ENCODE results near the gene HAGHL. TPM values are rescaled to one million over a fixed set of nuclear protein-coding genes. Genes with fewer than 3 reads are reported as not detected.

The HAGHL gene
- total and polyA plus RNA-seq, 2 experiments from 2014 or later: 21.6 to 35.3 TPM

GRCh38 chr16:729768-730665, 3.1 kb downstream of the HAGHL start:
- peaks cover 11% of the 10 kb centered on the region for H3K36me3 Mint-ChIP-seq (ENCODE audit: low read depth)
- no peaks in the 10 kb centered on the region for H3K4me1 Mint-ChIP-seq
- H3K9me3 Mint-ChIP-seq: no peaks in the 10 kb centered on the region
- no peak overlapping the region; the same call in 2 of the 3 replicates for H3K4me3 Mint-ChIP-seq
- Histone ChIP-seq H3K4me1 (ENCODE audit: insufficient read depth) (no peaks in the 10 kb centered on the region), H3F3A (replicated peaks; ENCODE audit: low read depth) (peaks cover 15% of the 10 kb centered on the region), H3K9me2 (ENCODE audit: insufficient read depth) (no peaks in the 10 kb centered on the region), H3K79me2 (replicated peaks; ENCODE audit: insufficient read depth) (no peaks in the 10 kb centered on the region), H3K27me3 (ENCODE audit: insufficient read depth) (peaks cover 13% of the 10 kb centered on the region; the same call in 1 of the 2 replicates), H2AFZ (no peak overlapping the region), H3K4me3 (no peak overlapping the region), H3K4me2 (no peak overlapping the region), H4K20me1 (replicated peaks; ENCODE audit: insufficient read depth) (no peaks in the 10 kb centered on the region), H3K27ac (ENCODE audit: low read depth) (no peak overlapping the region), H3K36me3 (ENCODE audit: insufficient read depth) (no peaks in the 10 kb centered on the region)
- no peak overlapping the region for H3K27ac Mint-ChIP-seq
- DNase-seq (ENCODE audit: low spot score) (no peak), ATAC-seq (no peak)
- TF ChIP-seq POLR2AphosphoS5 (IDR thresholded peaks at IDR 0.05; ENCODE audit: low read depth) (peak; percentile 16; the same call in 1 of the 2 replicates), NANOG (IDR thresholded peaks at IDR 0.05; ENCODE audit: borderline replicate concordance) (no peak)
- H3K27me3 Mint-ChIP-seq (ENCODE audit: insufficient read depth, low read depth, poor library complexity): peaks cover 21% of the 10 kb centered on the region

GRCh38 chr16:730666-731509, 4.0 kb downstream of the HAGHL start:
- no peak overlapping the region for H3K27ac Mint-ChIP-seq
- H2AFZ ChIP-seq: no peak overlapping the region
- peaks cover 18% of the 10 kb centered on the region for H3K36me3 Mint-ChIP-seq (ENCODE audit: low read depth)
- ATAC-seq (no peak), DNase-seq (ENCODE audit: low spot score) (no peak)
- no peaks in the 10 kb centered on the region; the same call in 2 of the 3 replicates for H3K4me1 Mint-ChIP-seq
- H3K27me3 Mint-ChIP-seq (ENCODE audit: insufficient read depth, low read depth, poor library complexity): peaks cover 19% of the 10 kb centered on the region
- H3K27me3 ChIP-seq (ENCODE audit: insufficient read depth): peaks cover 6% of the 10 kb centered on the region; the same call in 1 of the 2 replicates
- H3K4me3 ChIP-seq: no peak overlapping the region
- H3K9me3 Mint-ChIP-seq: no peaks in the 10 kb centered on the region
- no peak overlapping the region for H3K4me2 ChIP-seq
- no peaks in the 10 kb centered on the region for H3K9me2 ChIP-seq (ENCODE audit: insufficient read depth)
- no peaks in the 10 kb centered on the region for H3K4me1 ChIP-seq (ENCODE audit: insufficient read depth)
- no peak overlapping the region for H3K4me3 Mint-ChIP-seq
- H3K36me3 ChIP-seq (ENCODE audit: insufficient read depth): no peaks in the 10 kb centered on the region; the same call in 1 of the 2 replicates
- no peaks in the 10 kb centered on the region for H3K79me2 ChIP-seq (replicated peaks; ENCODE audit: insufficient read depth)
- H4K20me1 ChIP-seq (replicated peaks; ENCODE audit: insufficient read depth): no peaks in the 10 kb centered on the region
- H3F3A ChIP-seq (replicated peaks; ENCODE audit: low read depth): peaks cover 10% of the 10 kb centered on the region
- H3K27ac ChIP-seq (ENCODE audit: low read depth): no peak overlapping the region
- no peak for TF ChIP-seq CREB1 (CRISPR knock-in tag; IDR thresholded peaks at IDR 0.05; ENCODE audit: low read depth)
- TF ChIP-seq STAT1 (IDR thresholded peaks at IDR 0.05; ENCODE audit: unreplicated experiment): no peak
- no peak for TF ChIP-seq ETS1 (IDR thresholded peaks at IDR 0.05)
- TF ChIP-seq NANOG (IDR thresholded peaks at IDR 0.05; ENCODE audit: borderline replicate concordance): no peak
- TF ChIP-seq ZNF462 (CRISPR knock-in tag; IDR thresholded peaks at IDR 0.05): no peak
- TF ChIP-seq EZH2 (IDR thresholded peaks at IDR 0.05; ENCODE audit: low read depth, unreplicated experiment): no peak
